Endodermal cell (in vitro differentiated cells): Measurements from ENCODE around the gene PPM1A. TPM values are rescaled to one million over a fixed set of nuclear protein-coding genes. Genes with fewer than 3 reads are reported as not detected.

Experiments used
- DNase-seq: peaks from one replicate; pipeline ENCODE4 v3.0.0-alpha.2; 2017
- H3K27ac ChIP-seq: 2 replicates; pipeline ENCODE4 v1.5.1; 2013; ENCODE audit warnings: mild to moderate bottlenecking, low read depth, low read length, moderate library complexity
- H3K27me3 ChIP-seq: 2 replicates; pipeline ENCODE4 v1.6.1; 2013; ENCODE audit warnings: mild to moderate bottlenecking, low read length, moderate library complexity; ENCODE audit not compliant: insufficient read depth, control insufficient read depth, poor library complexity, severe bottlenecking
- H3K36me3 ChIP-seq: 2 replicates; pipeline ENCODE4 v1.7.0; 2013; ENCODE audit warnings: mild to moderate bottlenecking, low read length, moderate library complexity; ENCODE audit not compliant: control insufficient read depth, insufficient read depth
- H3K4me1 ChIP-seq: one replicate; pipeline ENCODE4 v1.7.0; 2013; ENCODE audit warnings: low read length; ENCODE audit not compliant: control insufficient read depth, insufficient read depth
- H3K4me3 ChIP-seq: 2 replicates; pipeline ENCODE4 v1.5.1; 2013; ENCODE audit warnings: mild to moderate bottlenecking, low read length, moderate library complexity
- H3K9ac ChIP-seq: 2 replicates; pipeline ENCODE4 v1.6.1; 2013; ENCODE audit warnings: mild to moderate bottlenecking, low read length, moderate library complexity; ENCODE audit not compliant: poor library complexity, severe bottlenecking; ENCODE audit errors: extremely low read depth
- H3K9me3 ChIP-seq: 2 replicates; pipeline ENCODE4 v1.6.1; 2013; ENCODE audit warnings: mild to moderate bottlenecking, low read length, moderate library complexity; ENCODE audit not compliant: control insufficient read depth
- H3K27ac Mint-ChIP-seq: 2 replicates; pipeline ENCODE4 v1.8.0; 2020; ENCODE audit warnings: mixed read lengths
- H3K27me3 Mint-ChIP-seq: 2 replicates; pipeline ENCODE4 v1.8.0; 2021; ENCODE audit warnings: mild to moderate bottlenecking, mixed read lengths; ENCODE audit not compliant: insufficient read depth
- H3K36me3 Mint-ChIP-seq: 2 replicates; pipeline ENCODE4 v1.8.0; 2020; ENCODE audit warnings: low read depth, mixed read lengths
- H3K4me1 Mint-ChIP-seq: 2 replicates; pipeline ENCODE4 v1.8.0; 2020; ENCODE audit warnings: mixed read lengths
- H3K4me3 Mint-ChIP-seq: 2 replicates; pipeline ENCODE4 v1.8.0; 2020; ENCODE audit warnings: mild to moderate bottlenecking, moderate library complexity, mixed read lengths
- H3K9me3 Mint-ChIP-seq: 2 replicates; pipeline ENCODE4 v1.8.0; 2020; ENCODE audit warnings: mild to moderate bottlenecking, mixed read lengths
- WGBS, 2 experiments: methylation state at CpG; one replicate each; pipeline versions ENCODE4 v1.1.5 to v1.1.7; 2013; ENCODE audit warnings: missing lambda C conversion rate in 2 of 2, mixed read lengths in 1 of 2; ENCODE audit not compliant: insufficient coverage in 1 of 2, insufficient read length in 1 of 2; 5-methylcytosine and 5-hydroxymethylcytosine counted together
- total RNA-seq, 2 donors: library from RNA; stranded (reverse); fragmentation: NEBNext Ultra II Directional in 1 of 2; extraction: Animal tissue kit (Norgen Biotek cat#: 25700) in 1 of 2; gene quantifications; 2 replicates in 1 of 2; 3 replicates in 1 of 2; pipeline ENCODE4 v1.2.1, GENCODE V29; 2021
- TF ChIP-seq, protein P1 (sequence below): fragments of 200-600 bp; sonication (generic); conservative IDR thresholded peaks from 2 replicates; pipeline ENCODE4 v1.5.0; 2021; ENCODE audit warnings: antibody characterized with exemption, mild to moderate bottlenecking

Gene PPM1A
- total RNA-seq, 2 donors from 2014 or later: 38.9 to 42.9 TPM

- Histone ChIP-seq H3K9me3 (no peaks in the 10 kb centered on the region), H3K27ac (no peak overlapping the region), H3K27me3 (peaks cover 8% of the 10 kb centered on the region), H3K36me3 (no peaks in the 10 kb centered on the region), H3K4me1 (peaks cover 15% of the 10 kb centered on the region), H3K4me3 (no peak overlapping the region), H3K9ac (no peak overlapping the region)
- TF ChIP-seq, protein P1, sequence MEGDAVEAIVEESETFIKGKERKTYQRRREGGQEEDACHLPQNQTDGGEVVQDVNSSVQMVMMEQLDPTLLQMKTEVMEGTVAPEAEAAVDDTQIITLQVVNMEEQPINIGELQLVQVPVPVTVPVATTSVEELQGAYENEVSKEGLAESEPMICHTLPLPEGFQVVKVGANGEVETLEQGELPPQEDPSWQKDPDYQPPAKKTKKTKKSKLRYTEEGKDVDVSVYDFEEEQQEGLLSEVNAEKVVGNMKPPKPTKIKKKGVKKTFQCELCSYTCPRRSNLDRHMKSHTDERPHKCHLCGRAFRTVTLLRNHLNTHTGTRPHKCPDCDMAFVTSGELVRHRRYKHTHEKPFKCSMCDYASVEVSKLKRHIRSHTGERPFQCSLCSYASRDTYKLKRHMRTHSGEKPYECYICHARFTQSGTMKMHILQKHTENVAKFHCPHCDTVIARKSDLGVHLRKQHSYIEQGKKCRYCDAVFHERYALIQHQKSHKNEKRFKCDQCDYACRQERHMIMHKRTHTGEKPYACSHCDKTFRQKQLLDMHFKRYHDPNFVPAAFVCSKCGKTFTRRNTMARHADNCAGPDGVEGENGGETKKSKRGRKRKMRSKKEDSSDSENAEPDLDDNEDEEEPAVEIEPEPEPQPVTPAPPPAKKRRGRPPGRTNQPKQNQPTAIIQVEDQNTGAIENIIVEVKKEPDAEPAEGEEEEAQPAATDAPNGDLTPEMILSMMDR: no peak
- DNase-seq: no peak
- no peak overlapping the region for H3K4me3 Mint-ChIP-seq
- H3K36me3 Mint-ChIP-seq: peaks cover 8% of the 10 kb centered on the region
- no peaks in the 10 kb centered on the region for H3K27me3 Mint-ChIP-seq
- WGBS, 2 experiments: 82 to 85% methylated on average over 2 of the region's 2 CpGs
- H3K9me3 Mint-ChIP-seq: no peaks in the 10 kb centered on the region
- H3K27ac Mint-ChIP-seq: no peak overlapping the region
- peaks cover 37% of the 10 kb centered on the region for H3K4me1 Mint-ChIP-seq
These were observed 24.9 kb downstream of the PPM1A start for GRCh38 chr14:60273956-60274355.

GRCh38 chr14:60274448-60274847, 25.4 kb downstream of the PPM1A start:
- no peak for DNase-seq
- Histone ChIP-seq H3K9ac (no peak overlapping the region), H3K36me3 (no peaks in the 10 kb centered on the region), H3K4me1 (peaks cover 15% of the 10 kb centered on the region), H3K27ac (no peak overlapping the region), H3K4me3 (no peak overlapping the region), H3K27me3 (peaks cover 8% of the 10 kb centered on the region), H3K9me3 (no peaks in the 10 kb centered on the region)
- Mint-ChIP-seq H3K4me1 (peaks cover 39% of the 10 kb centered on the region), H3K36me3 (peaks cover 10% of the 10 kb centered on the region), H3K4me3 (no peak overlapping the region), H3K27ac (no peak overlapping the region), H3K9me3 (no peaks in the 10 kb centered on the region), H3K27me3 (no peaks in the 10 kb centered on the region)
- TF ChIP-seq, protein P1: no peak

- H3K36me3 Mint-ChIP-seq: peaks cover 8% of the 10 kb centered on the region
- Histone ChIP-seq H3K27ac (no peak overlapping the region), H3K36me3 (no peaks in the 10 kb centered on the region), H3K4me3 (no peak overlapping the region), H3K9me3 (no peaks in the 10 kb centered on the region), H3K27me3 (peaks cover 8% of the 10 kb centered on the region), H3K9ac (no peak overlapping the region), H3K4me1 (peaks cover 13% of the 10 kb centered on the region)
- no peak for DNase-seq
- H3K9me3 Mint-ChIP-seq: no peaks in the 10 kb centered on the region
- TF ChIP-seq, protein P1: no peak
- WGBS, 2 experiments: 56 to 74% methylated on average over 3 to 4 of the region's 4 CpGs
- H3K4me1 Mint-ChIP-seq: peaks cover 34% of the 10 kb centered on the region
- no peak overlapping the region for H3K4me3 Mint-ChIP-seq
- no peak overlapping the region for H3K27ac Mint-ChIP-seq
- H3K27me3 Mint-ChIP-seq: no peaks in the 10 kb centered on the region
These were observed 26.9 kb downstream of the PPM1A start for GRCh38 chr14:60275932-60276331.
